Measurements from ENCODE around the gene VTI1A.

Gene VTI1A

GRCh38 chr10:112820320-112820719, 373.3 kb downstream of the VTI1A start:
- no peak for TF ChIP-seq CTCF (IDR thresholded peaks at IDR 0.05; ENCODE audit: control insufficient read depth, extremely low read depth, insufficient read depth)
- DNase-seq (ENCODE audit: low read depth) = no peak
- H3K4me3 ChIP-seq (ENCODE audit: low read depth, low read length) = no peak overlapping the region

DNA sequence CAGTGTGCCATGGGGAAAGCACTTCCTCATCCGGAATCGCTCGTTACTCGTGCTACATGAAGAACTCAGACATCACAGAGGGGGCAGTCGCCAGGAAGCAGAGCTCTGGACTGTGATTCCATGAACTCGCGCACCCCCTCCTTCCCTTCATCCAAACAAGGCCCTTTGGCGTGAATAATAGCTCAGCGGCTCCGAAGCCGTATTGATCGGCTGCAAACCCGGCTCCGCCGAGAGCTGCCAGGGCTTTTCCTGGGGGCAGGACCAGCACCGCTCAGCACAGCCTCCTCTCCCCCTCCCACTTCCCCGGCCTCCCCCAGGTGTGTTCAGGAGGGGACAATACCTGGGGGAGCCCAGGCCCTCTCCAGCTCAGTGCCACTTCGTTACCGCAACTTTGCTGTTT, 374.0 kb downstream of the VTI1A start:
- DNase-seq (ENCODE audit: low read depth) = no peak
- H3K4me3 ChIP-seq (ENCODE audit: low read depth, low read length) = no peak overlapping the region
- no peak for TF ChIP-seq CTCF (IDR thresholded peaks at IDR 0.05; ENCODE audit: control insufficient read depth, extremely low read depth, insufficient read depth)

DNA sequence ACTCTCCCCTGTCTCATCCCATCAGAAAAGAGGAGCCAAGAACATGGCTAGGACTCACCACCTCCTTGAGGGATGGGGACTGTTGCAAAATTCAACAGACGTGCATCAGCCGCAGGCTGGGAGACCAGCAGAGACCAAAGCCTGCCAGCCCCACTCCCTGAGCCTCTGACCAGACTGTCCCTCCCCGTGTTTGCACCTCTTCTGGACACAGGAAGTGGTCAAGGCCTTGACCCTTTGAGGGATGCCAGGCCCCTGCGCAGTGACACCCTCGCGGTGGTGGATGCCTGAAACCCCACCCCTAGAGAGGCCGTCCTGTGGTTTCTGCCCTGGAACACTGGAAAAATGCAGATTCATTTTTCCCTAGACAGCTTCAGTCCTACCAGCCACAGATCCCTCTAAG, 374.6 kb downstream of the VTI1A start:
- no peak for DNase-seq (ENCODE audit: low read depth)
- TF ChIP-seq CTCF (IDR thresholded peaks at IDR 0.05; ENCODE audit: control insufficient read depth, extremely low read depth, insufficient read depth) = no peak

DNA sequence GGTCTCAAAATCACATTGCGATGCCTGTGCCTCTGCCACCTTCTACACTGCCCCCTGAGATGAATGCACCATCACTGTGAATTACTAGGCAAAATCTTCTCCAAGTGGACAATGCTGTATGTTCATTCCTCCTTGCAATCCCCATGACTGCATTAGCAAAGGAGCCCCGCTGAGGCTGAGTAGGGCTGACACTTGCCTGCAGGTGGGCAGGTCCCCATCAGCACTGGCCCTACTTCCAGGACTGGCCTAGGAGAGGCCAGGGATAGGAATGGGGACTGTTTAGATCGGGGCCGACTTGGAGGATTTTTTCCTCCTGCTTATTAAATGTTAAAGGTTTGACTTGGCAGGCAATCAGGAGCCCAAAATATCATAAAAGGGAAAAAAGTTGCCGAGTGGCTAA, 376.0 kb downstream of the VTI1A start:
- DNase-seq (ENCODE audit: low read depth) = no peak
- no peak overlapping the region for H3K4me3 ChIP-seq (ENCODE audit: low read depth, low read length)
- no peak for TF ChIP-seq CTCF (IDR thresholded peaks at IDR 0.05; ENCODE audit: control insufficient read depth, extremely low read depth, insufficient read depth)

More for the DNA sequence above, 374.6 kb downstream of the VTI1A start:
- no peak overlapping the region for H3K4me3 ChIP-seq (ENCODE audit: low read depth, low read length)

- no peak for DNase-seq (ENCODE audit: low read depth)
- no peak for TF ChIP-seq CTCF (IDR thresholded peaks at IDR 0.05; ENCODE audit: control insufficient read depth, extremely low read depth, insufficient read depth)
- H3K4me3 ChIP-seq (ENCODE audit: low read depth, low read length) = no peak overlapping the region
Observed at GRCh38 chr10:112823604-112824003, 376.6 kb downstream of the VTI1A start.

- H3K4me3 ChIP-seq (ENCODE audit: low read depth, low read length) = no peak overlapping the region
- no peak for TF ChIP-seq CTCF (IDR thresholded peaks at IDR 0.05; ENCODE audit: control insufficient read depth, extremely low read depth, insufficient read depth)
- no peak for DNase-seq (ENCODE audit: low read depth)
Observed at GRCh38 chr10:112826018-112826697, 379.1 kb downstream of the VTI1A start.

DNA sequence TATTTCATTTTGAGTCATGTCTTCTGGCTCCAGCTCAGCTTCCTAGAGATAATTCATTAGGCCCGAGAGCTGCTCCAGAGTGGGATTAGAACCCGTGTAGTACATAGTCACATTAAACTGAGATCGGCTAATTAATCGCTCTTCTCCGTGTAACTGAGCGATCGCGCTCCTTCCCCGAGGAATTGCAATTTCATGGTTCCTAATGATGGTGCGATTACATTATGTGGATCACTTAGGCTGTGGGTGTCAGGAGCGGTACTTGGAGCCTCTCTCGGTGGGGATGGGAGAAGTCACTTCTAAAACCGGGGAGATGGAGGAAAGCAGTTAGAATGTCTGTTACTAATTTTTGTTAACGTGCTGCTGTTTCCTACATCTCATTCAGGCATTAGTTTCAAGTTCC, 380.1 kb downstream of the VTI1A start:
- no peak overlapping the region for H3K4me3 ChIP-seq (ENCODE audit: low read depth, low read length)
- TF ChIP-seq CTCF (IDR thresholded peaks at IDR 0.05; ENCODE audit: control insufficient read depth, extremely low read depth, insufficient read depth) = no peak
- no peak for DNase-seq (ENCODE audit: low read depth)
